Spleen (tissue), 7 donors: ENCODE measurements around the gene TRIM28.

ENCODE experiments used
- POLR2A ChIP-seq, 3 donors: fragments of 450-650 bp; IDR thresholded peaks; one replicate each; pipeline ENCODE4 v1.5.1; 2017; ENCODE audit warnings: antibody characterized with exemption in 3 of 3, mild to moderate bottlenecking in 1 of 3
- POLR2AphosphoS5 ChIP-seq, 3 donors: sonication (generic); formaldehyde crosslinking; IDR thresholded peaks; one replicate each; pipeline ENCODE4 v1.5.1; 2017; ENCODE audit warnings: antibody characterized with exemption in 3 of 3
- TF ChIP-seq, protein P1 (sequence below), 11 experiments: fragments of 200-600 bp in 7 of 11; fragments of 450-650 bp in 4 of 11; sonication (generic) in 4 of 11; IDR thresholded peaks in 8 of 11; conservative IDR thresholded peaks in 3 of 11; 1 replicate in 7 of 11; 2 replicates in 4 of 11; pipeline versions ENCODE4 v1.4.0 to v1.8.0; 2016 to 2021; ENCODE audit warnings: antibody characterized with exemption in 11 of 11, inconsistent platforms in 4 of 11, mild to moderate bottlenecking in 1 of 11
- donor health status: DM: no; HTN: no; CAD: no; lungs with moderate emphysema.
- donor health status: DM: no; HTN: no; CAD: no.
- donor health status: DM: no; HTN: no; CAD: no.

DNA sequence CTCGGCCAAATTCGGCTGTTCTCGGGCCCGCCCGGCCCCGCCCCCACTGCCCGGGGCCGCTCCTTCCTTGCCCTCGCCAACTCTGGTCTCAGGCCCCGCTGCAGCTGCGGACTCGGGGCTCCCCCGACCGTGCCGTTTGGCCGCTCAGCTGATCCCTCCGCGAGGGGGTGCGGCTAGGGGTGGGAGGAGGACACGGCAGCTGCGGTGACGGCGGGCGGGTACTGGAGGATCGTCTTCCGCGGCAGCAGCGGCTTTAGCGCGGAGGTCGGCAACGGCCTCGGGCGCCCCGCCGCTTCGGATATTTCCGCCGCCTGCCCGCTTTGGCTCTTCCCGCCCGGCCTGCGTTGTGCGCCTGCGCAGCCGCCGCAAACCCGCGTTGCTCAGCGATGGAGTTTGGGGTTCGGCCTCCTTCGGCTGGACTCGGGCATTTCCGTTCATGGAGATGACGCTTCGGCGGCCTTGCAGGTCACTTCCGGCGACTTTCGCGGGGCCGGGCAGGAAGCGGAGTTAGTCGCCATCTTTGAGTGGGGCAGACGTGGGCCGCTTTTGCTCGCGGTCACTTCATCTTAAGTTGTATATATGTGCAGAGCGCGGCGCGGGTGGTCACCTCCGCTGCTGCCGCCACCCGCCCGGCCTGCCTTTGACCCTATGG is 14.9 kb downstream of the TRIM28 start:
- TF ChIP-seq, protein P1, sequence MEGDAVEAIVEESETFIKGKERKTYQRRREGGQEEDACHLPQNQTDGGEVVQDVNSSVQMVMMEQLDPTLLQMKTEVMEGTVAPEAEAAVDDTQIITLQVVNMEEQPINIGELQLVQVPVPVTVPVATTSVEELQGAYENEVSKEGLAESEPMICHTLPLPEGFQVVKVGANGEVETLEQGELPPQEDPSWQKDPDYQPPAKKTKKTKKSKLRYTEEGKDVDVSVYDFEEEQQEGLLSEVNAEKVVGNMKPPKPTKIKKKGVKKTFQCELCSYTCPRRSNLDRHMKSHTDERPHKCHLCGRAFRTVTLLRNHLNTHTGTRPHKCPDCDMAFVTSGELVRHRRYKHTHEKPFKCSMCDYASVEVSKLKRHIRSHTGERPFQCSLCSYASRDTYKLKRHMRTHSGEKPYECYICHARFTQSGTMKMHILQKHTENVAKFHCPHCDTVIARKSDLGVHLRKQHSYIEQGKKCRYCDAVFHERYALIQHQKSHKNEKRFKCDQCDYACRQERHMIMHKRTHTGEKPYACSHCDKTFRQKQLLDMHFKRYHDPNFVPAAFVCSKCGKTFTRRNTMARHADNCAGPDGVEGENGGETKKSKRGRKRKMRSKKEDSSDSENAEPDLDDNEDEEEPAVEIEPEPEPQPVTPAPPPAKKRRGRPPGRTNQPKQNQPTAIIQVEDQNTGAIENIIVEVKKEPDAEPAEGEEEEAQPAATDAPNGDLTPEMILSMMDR (IDR thresholded peaks at IDR 0.05 in 8 of 11, conservative IDR thresholded peaks at IDR 0.05 in 3 of 11), result peak in 3 of 11 experiments; percentile 9 to 30 (median 19)
- peak in 2 of 3 donors; percentile 42 to 59 for TF ChIP-seq POLR2A (IDR thresholded peaks at IDR 0.05)
- peak; percentile 94 to 95 (median 95) for TF ChIP-seq POLR2AphosphoS5 (IDR thresholded peaks at IDR 0.05)
